H9 (cell line): Measurements from ENCODE around the gene SEMA3A. TPM values are rescaled to one million over a fixed set of nuclear protein-coding genes. Genes with fewer than 3 reads are reported as not detected.
"Not testable (repeated sequence)": the region's sequence is repeated elsewhere in the genome, so short reads cannot be mapped to it uniquely, and the experiment has no call there.

Experiments
- DNase-seq: peaks from one replicate; pipeline ENCODE4 v3.0.0-alpha.2; 2017
- H2AFZ ChIP-seq: one replicate; pipeline ENCODE4 v1.6.1; 2013; ENCODE audit warnings: mild to moderate bottlenecking, low read length, control low read depth, moderate library complexity
- H2AK5ac ChIP-seq: 2 replicates; pipeline ENCODE4 v1.6.1; 2013; ENCODE audit warnings: low read length, control low read depth, mixed read lengths; ENCODE audit not compliant: insufficient read length
- H2BK120ac ChIP-seq: one replicate; pipeline ENCODE4 v1.6.1; 2013; ENCODE audit warnings: low read depth, mild to moderate bottlenecking, low read length, control low read depth, inconsistent platforms; ENCODE audit not compliant: poor library complexity, severe bottlenecking
- H2BK12ac ChIP-seq: 2 replicates; pipeline ENCODE4 v1.6.1; 2013; ENCODE audit warnings: low read length, control low read depth, mixed read lengths, low read depth; ENCODE audit not compliant: insufficient read length
- H2BK15ac ChIP-seq: 2 replicates; pipeline ENCODE4 v1.6.1; 2013; ENCODE audit warnings: low read depth, low read length, control low read depth
- H2BK20ac ChIP-seq: one replicate; pipeline ENCODE4 v1.6.1; 2013; ENCODE audit warnings: low read depth, mild to moderate bottlenecking, low read length, control low read depth, inconsistent platforms; ENCODE audit not compliant: poor library complexity, severe bottlenecking
- H2BK5ac ChIP-seq: 2 replicates; pipeline ENCODE4 v1.6.1; 2013; ENCODE audit warnings: low read length, control low read depth, mixed read lengths; ENCODE audit not compliant: insufficient read length
- H3K14ac ChIP-seq: 2 replicates; pipeline ENCODE4 v1.6.1; 2013; ENCODE audit warnings: low read length, control low read depth; ENCODE audit not compliant: insufficient read depth
- H3K18ac ChIP-seq: 2 replicates; pipeline ENCODE4 v1.6.1; 2013; ENCODE audit warnings: low read depth, mild to moderate bottlenecking, mixed read lengths, low read length, control low read depth; ENCODE audit not compliant: insufficient read length
- H3K23ac ChIP-seq: 2 replicates; pipeline ENCODE4 v1.6.1; 2013; ENCODE audit warnings: low read length, control low read depth, mixed read lengths, low read depth; ENCODE audit not compliant: insufficient read length
- H3K23me2 ChIP-seq: 2 replicates; pipeline ENCODE4 v1.6.1; 2013; ENCODE audit warnings: low read depth, mild to moderate bottlenecking, mixed read lengths, low read length, control low read depth; ENCODE audit not compliant: insufficient read length, poor library complexity, severe bottlenecking
- H3K27ac ChIP-seq: 2 replicates; pipeline ENCODE4 v1.5.1; 2013; ENCODE audit warnings: low read length, control low read depth, mixed read lengths, low read depth; ENCODE audit not compliant: insufficient read length
- H3K27me3 ChIP-seq: 2 replicates; pipeline ENCODE4 v1.6.1; 2013; ENCODE audit warnings: low read length, control low read depth, inconsistent platforms; ENCODE audit not compliant: insufficient read depth
- H3K4ac ChIP-seq: 2 replicates; pipeline ENCODE4 v1.6.1; 2013; ENCODE audit warnings: low read depth, mild to moderate bottlenecking, control low read depth, inconsistent platforms, low read length, moderate library complexity
- H3K4me1 ChIP-seq: 2 replicates; pipeline ENCODE4 v1.6.1; 2013; ENCODE audit warnings: low read length, control low read depth, inconsistent platforms; ENCODE audit not compliant: insufficient read depth
- H3K4me2 ChIP-seq: 2 replicates; pipeline ENCODE4 v1.6.1; 2013; ENCODE audit warnings: low read length, control low read depth, mixed read lengths; ENCODE audit not compliant: insufficient read length, insufficient read depth
- H3K56ac ChIP-seq: 2 replicates; pipeline ENCODE4 v1.6.1; 2013; ENCODE audit warnings: low read depth, mild to moderate bottlenecking, mixed read lengths, low read length, control low read depth; ENCODE audit not compliant: insufficient read length
- H3K79me1 ChIP-seq: 2 replicates; pipeline ENCODE4 v1.6.1; 2013; ENCODE audit warnings: low read depth, mild to moderate bottlenecking, moderate library complexity, low read length, control low read depth, inconsistent platforms; ENCODE audit not compliant: insufficient read depth, poor library complexity, severe bottlenecking
- H3K79me2 ChIP-seq: 2 replicates; pipeline ENCODE4 v1.6.1; 2013; ENCODE audit warnings: low read length, control low read depth, inconsistent platforms; ENCODE audit not compliant: insufficient read depth
- H3K9ac ChIP-seq: 2 replicates; pipeline ENCODE4 v1.6.1; 2013; ENCODE audit warnings: low read length, control low read depth, mixed read lengths; ENCODE audit not compliant: insufficient read length; ENCODE audit errors: extremely low read depth
- H3K9me3 ChIP-seq: one replicate; pipeline ENCODE4 v1.6.1; 2013; ENCODE audit warnings: low read depth, low read length, inconsistent platforms; ENCODE audit not compliant: control insufficient read depth
- H3T11ph ChIP-seq: one replicate; pipeline ENCODE4 v1.6.1; 2013; ENCODE audit warnings: mild to moderate bottlenecking, low read length, control low read depth, inconsistent platforms
- H4K20me1 ChIP-seq: one replicate; pipeline ENCODE4 v1.6.1; 2013; ENCODE audit not compliant: control insufficient read depth, insufficient read length, insufficient read depth
- H4K5ac ChIP-seq: 2 replicates; pipeline ENCODE4 v1.6.1; 2013; ENCODE audit warnings: low read depth, mild to moderate bottlenecking, mixed read lengths, low read length, control low read depth; ENCODE audit not compliant: insufficient read length
- H4K8ac ChIP-seq: replicated peaks from 2 replicates; pipeline ENCODE4 v1.6.1; 2013; ENCODE audit warnings: low read length, control low read depth, mixed read lengths, low read depth; ENCODE audit not compliant: insufficient read length
- H4K91ac ChIP-seq: 2 replicates; pipeline ENCODE4 v1.6.1; 2013; ENCODE audit warnings: low read depth, mild to moderate bottlenecking, moderate library complexity, mixed read lengths, low read length, control low read depth; ENCODE audit not compliant: insufficient read length
- H3K27ac Mint-ChIP-seq, 3 experiments: 2 replicates in 2 of 3; 3 replicates in 1 of 3; pipeline ENCODE4 v1.8.0; 2020 to 2021; ENCODE audit warnings: mixed read lengths in 3 of 3, mild to moderate bottlenecking in 1 of 3, moderate library complexity in 1 of 3
- H3K27me3 Mint-ChIP-seq: 2 replicates; pipeline ENCODE4 v1.8.0; 2021; ENCODE audit warnings: low read depth, mild to moderate bottlenecking, moderate library complexity, mixed read lengths
- H3K36me3 Mint-ChIP-seq, 3 experiments: 2 replicates in 2 of 3; 3 replicates in 1 of 3; pipeline ENCODE4 v1.8.0; 2020 to 2021; ENCODE audit warnings: low read depth in 3 of 3, mixed read lengths in 3 of 3; ENCODE audit not compliant: insufficient read depth in 1 of 3
- H3K4me1 Mint-ChIP-seq, 2 experiments: 2 replicates each; pipeline ENCODE4 v1.8.0; 2020; ENCODE audit warnings: mixed read lengths in 2 of 2
- H3K4me3 Mint-ChIP-seq, 2 experiments: 2 replicates in 1 of 2; 3 replicates in 1 of 2; pipeline ENCODE4 v1.8.0; 2020 to 2021; ENCODE audit warnings: mild to moderate bottlenecking in 2 of 2, mixed read lengths in 2 of 2, moderate library complexity in 1 of 2
- H3K9me3 Mint-ChIP-seq, 2 experiments: 2 replicates in 1 of 2; 3 replicates in 1 of 2; pipeline ENCODE4 v1.8.0; 2020; ENCODE audit warnings: mild to moderate bottlenecking in 2 of 2, mixed read lengths in 2 of 2, moderate library complexity in 1 of 2
- WGBS: extraction: QIAGEN DNeasy Blood & Tissue Kit; methylation state at CpG from one replicate; pipeline ENCODE4 v1.1.7; 2013; ENCODE audit warnings: missing lambda C conversion rate, low lambda C conversion rate, mixed read lengths; ENCODE audit not compliant: insufficient read length; ENCODE audit errors: extremely low coverage; 5-methylcytosine and 5-hydroxymethylcytosine counted together
- total RNA-seq: library from RNA; stranded (reverse); gene quantifications from 2 replicates; pipeline ENCODE4 v1.2.1, GENCODE V29; 2021
- TF ChIP-seq, protein P1 (sequence below): fragments of 200-600 bp; sonication (generic); conservative IDR thresholded peaks from 3 replicates; pipeline ENCODE4 v1.8.0; 2021; ENCODE audit warnings: antibody characterized with exemption, mild to moderate bottlenecking

Gene SEMA3A
- total RNA-seq, 1 experiment from 2014 or later, result 60.0 TPM

GRCh38 chr7:84069033-84069432 lies 125.6 kb downstream of the SEMA3A start:
- no peak for DNase-seq
- Histone ChIP-seq H3T11ph (no peak overlapping the region), H3K4me2 (no peak overlapping the region), H3K4me1 (no peaks in the 10 kb centered on the region), H4K91ac (no peak overlapping the region), H3K56ac (no peak overlapping the region), H3K79me1 (no peaks in the 10 kb centered on the region), H3K9ac (no peak overlapping the region), H2AK5ac (no peak overlapping the region), H2BK120ac (no peak overlapping the region), H2BK12ac (no peak overlapping the region), H3K23ac (no peak overlapping the region), H3K27me3 (no peaks in the 10 kb centered on the region), H2BK5ac (no peak overlapping the region), H3K18ac (no peak overlapping the region), H2BK15ac (no peak overlapping the region), H4K20me1 (no peaks in the 10 kb centered on the region), H4K5ac (no peak overlapping the region), H2AFZ (no peak overlapping the region), H3K27ac (no peak overlapping the region), H3K9me3 (no peaks in the 10 kb centered on the region), H3K14ac (no peak overlapping the region), H3K4ac (no peak overlapping the region), H3K79me2 (no peaks in the 10 kb centered on the region; the same call in 1 of the 2 replicates), H3K23me2 (no peaks in the 10 kb centered on the region), H4K8ac (no peak overlapping the region), H2BK20ac (no peak overlapping the region)
- H3K36me3 Mint-ChIP-seq, result peaks cover 9 to 18% (median 11%) of the 10 kb centered on the region in 3 experiments; a peak in 6 of 7 replicates
- TF ChIP-seq, protein P1, sequence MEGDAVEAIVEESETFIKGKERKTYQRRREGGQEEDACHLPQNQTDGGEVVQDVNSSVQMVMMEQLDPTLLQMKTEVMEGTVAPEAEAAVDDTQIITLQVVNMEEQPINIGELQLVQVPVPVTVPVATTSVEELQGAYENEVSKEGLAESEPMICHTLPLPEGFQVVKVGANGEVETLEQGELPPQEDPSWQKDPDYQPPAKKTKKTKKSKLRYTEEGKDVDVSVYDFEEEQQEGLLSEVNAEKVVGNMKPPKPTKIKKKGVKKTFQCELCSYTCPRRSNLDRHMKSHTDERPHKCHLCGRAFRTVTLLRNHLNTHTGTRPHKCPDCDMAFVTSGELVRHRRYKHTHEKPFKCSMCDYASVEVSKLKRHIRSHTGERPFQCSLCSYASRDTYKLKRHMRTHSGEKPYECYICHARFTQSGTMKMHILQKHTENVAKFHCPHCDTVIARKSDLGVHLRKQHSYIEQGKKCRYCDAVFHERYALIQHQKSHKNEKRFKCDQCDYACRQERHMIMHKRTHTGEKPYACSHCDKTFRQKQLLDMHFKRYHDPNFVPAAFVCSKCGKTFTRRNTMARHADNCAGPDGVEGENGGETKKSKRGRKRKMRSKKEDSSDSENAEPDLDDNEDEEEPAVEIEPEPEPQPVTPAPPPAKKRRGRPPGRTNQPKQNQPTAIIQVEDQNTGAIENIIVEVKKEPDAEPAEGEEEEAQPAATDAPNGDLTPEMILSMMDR, result no peak
- H3K27me3 Mint-ChIP-seq, result no peaks in the 10 kb centered on the region
- H3K4me1 Mint-ChIP-seq, result no peaks in the 10 kb centered on the region
- H3K4me3 Mint-ChIP-seq, result no peak overlapping the region
- whole genome bisulfite sequencing, result no CpG with 5 or more reads among the region's 1 CpG
- H3K27ac Mint-ChIP-seq, result no peak overlapping the region
- peaks cover 2 to 5% of the 10 kb centered on the region in 2 experiments; a peak in 3 of 5 replicates for H3K9me3 Mint-ChIP-seq

DNA sequence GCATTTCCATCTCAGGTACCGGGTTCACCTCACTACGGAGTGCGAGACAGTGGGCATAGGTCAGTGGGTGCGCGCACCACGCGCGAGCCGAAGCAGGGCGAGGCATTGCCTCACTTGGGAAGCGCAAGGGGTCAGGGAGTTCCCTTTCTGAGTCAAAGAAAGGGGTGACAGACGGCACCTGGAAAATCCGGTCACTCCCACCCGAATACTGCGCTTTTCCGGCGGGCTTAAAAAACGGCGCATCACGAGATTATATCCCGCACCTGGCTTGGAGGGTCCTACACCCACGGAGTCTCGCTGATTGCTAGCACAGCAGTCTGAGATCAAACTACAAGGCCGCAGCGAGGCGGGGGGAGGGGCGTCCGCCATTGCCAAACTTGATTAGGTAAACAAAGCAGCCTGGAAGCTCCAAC lies 132.1 kb downstream of the SEMA3A start:
- H2BK5ac ChIP-seq, H3K27me3 ChIP-seq, H4K20me1 ChIP-seq, H2BK120ac ChIP-seq, H3K79me2 ChIP-seq, H2AFZ ChIP-seq, H3K4me1 ChIP-seq, H3K23ac ChIP-seq, H3K79me1 ChIP-seq, H3T11ph ChIP-seq, H3K9me3 Mint-ChIP-seq, H3K27me3 Mint-ChIP-seq, H4K8ac ChIP-seq, H3K27ac ChIP-seq, H3K9me3 ChIP-seq, H4K91ac ChIP-seq, H2AK5ac ChIP-seq, H3K56ac ChIP-seq, H2BK12ac ChIP-seq, H3K4ac ChIP-seq, H3K14ac ChIP-seq, H2BK20ac ChIP-seq, H2BK15ac ChIP-seq, H3K18ac ChIP-seq, H3K23me2 ChIP-seq: not testable (repeated sequence)
- no CpG with 5 or more reads among the region's 28 CpGs for WGBS
- DNase-seq, result peak; percentile 39
- peak overlapping the region; percentile 29 for H3K4me2 ChIP-seq
- H4K5ac ChIP-seq, result peak overlapping the region; percentile 83
- Mint-ChIP-seq H3K27ac (peak overlapping the region; percentile 90 to 99 (median 98)), H3K4me1 (peaks cover 17 to 26% of the 10 kb centered on the region in 2 experiments), H3K36me3 (peaks cover 5 to 11% (median 10%) of the 10 kb centered on the region in 3 experiments; a peak in 6 of 7 replicates), H3K4me3 (peak overlapping the region; percentile 62 to 68)
- H3K9ac ChIP-seq, result peak overlapping the region; percentile 38
